Body of pancreas (tissue), 4 donors: ENCODE data around the gene PNKP. TPM values are rescaled to one million over a fixed set of nuclear protein-coding genes. Genes with fewer than 3 reads are reported as not detected.
A peak's percentile ranks its signal among the peaks of the same experiment; 100 is the strongest.

ENCODE experiments used
- ATAC-seq: fragments of 150-250 bp; one replicate; pipeline ENCODE4 v1.9.1; 2016
- DNase-seq, 4 donors: peaks; one replicate each; pipeline ENCODE4 v3.0.0-alpha.2; 2019
- H3K27ac ChIP-seq, 4 donors: fragments of 200-600 bp; sonication (generic); 1 replicate in 3 of 4; 2 replicates in 1 of 4; pipeline versions ENCODE4 v1.5.1 to v1.6.1; 2016 to 2019; ENCODE audit warnings: mild to moderate bottlenecking in 1 of 4, mixed read lengths in 1 of 4, moderate library complexity in 1 of 4
- H3K27me3 ChIP-seq, 2 donors: fragments of 200-600 bp; sonication (generic); one replicate each; pipeline ENCODE4 v1.6.0; 2016; ENCODE audit warnings: mild to moderate bottlenecking in 1 of 2
- H3K36me3 ChIP-seq, 2 donors: fragments of 200-600 bp; sonication (generic); replicated peaks in 1 of 2; 2 replicates each; pipeline ENCODE4 v1.5.1; 2016; ENCODE audit warnings: low read depth in 2 of 2; ENCODE audit not compliant: insufficient read depth in 1 of 2
- H3K4me1 ChIP-seq: fragments of 200-600 bp; sonication (generic); one replicate; pipeline ENCODE4 v1.6.0; 2016
- H3K4me3 ChIP-seq, 2 donors: fragments of 200-600 bp; sonication (generic); 1 replicate in 1 of 2; 2 replicates in 1 of 2; pipeline ENCODE4 v1.5.1; 2016 to 2019
- H3K9me3 ChIP-seq, 3 donors: fragments of 200-600 bp; sonication (generic); 1 replicate in 2 of 3; 2 replicates in 1 of 3; pipeline ENCODE4 v1.5.1; 2016
- CTCF ChIP-seq, 7 experiments: fragments of 450-650 bp in 4 of 7; fragments of 200-600 bp in 3 of 7; sonication (generic) in 3 of 7; IDR thresholded peaks; one replicate each; pipeline ENCODE4 v1.5.1; 2016 to 2019; ENCODE audit warnings: antibody characterized with exemption in 7 of 7
- POLR2A ChIP-seq, 3 donors: fragments of 450-650 bp; IDR thresholded peaks; one replicate each; pipeline ENCODE4 v1.6.1; 2016; ENCODE audit warnings: antibody characterized with exemption in 3 of 3, mild to moderate bottlenecking in 2 of 3
- WGBS, 2 donors: methylation state at CpG; one replicate each; pipeline ENCODE4 v1.1.5; 2017; 5-methylcytosine and 5-hydroxymethylcytosine counted together
- intact Hi-C: fragments of 100-400 bp; cut with DNase I; formaldehyde crosslinking; loops from one replicate; pipeline ENCODE4 v1.15.1; 2023
- total RNA-seq, 2 donors: library from RNA; depleted of rRNA; stranded (reverse); fragments of >200 nt; gene quantifications; one replicate each; pipeline ENCODE4 v1.1.0, GENCODE V29; 2016

Gene PNKP
- total RNA-seq, 2 donors from 2014 or later: 59.7 to 122 TPM

- Histone ChIP-seq H3K27ac (no peak overlapping the region), H3K27me3 (no peaks in the 10 kb centered on the region), H3K9me3 (no peaks in the 10 kb centered on the region), H3K36me3 (peaks cover 24 to 27% of the 10 kb centered on the region in 2 donors), H3K4me1 (peaks cover 9% of the 10 kb centered on the region), H3K4me3 (no peak overlapping the region)
- DNase-seq (no peak), ATAC-seq (no peak)
- no peak for TF ChIP-seq CTCF (IDR thresholded peaks at IDR 0.05)
- no peak for TF ChIP-seq POLR2A (IDR thresholded peaks at IDR 0.05)
- intact Hi-C loops: no loop called here
- 68 to 87% methylated on average over 16 to 23 of the region's 23 CpGs for WGBS, 2 donors
Observed at GRCh38 chr19:49887037-49887664, 19.8 kb upstream of the PNKP start.

GRCh38 chr19:49884760-49885159 is 17.4 kb upstream of the PNKP start:
- Histone ChIP-seq H3K27me3 (no peaks in the 10 kb centered on the region), H3K4me3 (no peak overlapping the region), H3K27ac (no peak overlapping the region), H3K9me3 (no peaks in the 10 kb centered on the region), H3K36me3 (peaks cover 36 to 42% of the 10 kb centered on the region in 2 donors), H3K4me1 (peaks cover 1% of the 10 kb centered on the region)
- DNase-seq (no peak), ATAC-seq (no peak)
- TF ChIP-seq POLR2A (IDR thresholded peaks at IDR 0.05) (no peak), CTCF (IDR thresholded peaks at IDR 0.05) (no peak)
- intact Hi-C loops: no loop called here
- 94 to 100% methylated on average over 2 to 3 of the region's 3 CpGs for WGBS, 2 donors

GRCh38 chr19:49884109-49884508 is 16.7 kb upstream of the PNKP start:
- WGBS, 2 donors: 90 to 97% methylated on average over 6 to 13 of the region's 18 CpGs
- intact Hi-C loops: no loop called here

GRCh38 chr19:49883094-49883493 is 15.7 kb upstream of the PNKP start:
- H3K4me1 ChIP-seq: peaks cover 8% of the 10 kb centered on the region
- 93 to 95% methylated on average over 5 of the region's 5 CpGs for WGBS, 2 donors
- TF ChIP-seq CTCF (IDR thresholded peaks at IDR 0.05) (no peak), POLR2A (IDR thresholded peaks at IDR 0.05) (no peak)
- intact Hi-C loops: no loop called here
- H3K27ac ChIP-seq: no peak overlapping the region
- H3K27me3 ChIP-seq: no peaks in the 10 kb centered on the region
- no peak for DNase-seq
- H3K36me3 ChIP-seq: peaks cover 36 to 42% of the 10 kb centered on the region in 2 donors
- no peak for ATAC-seq
- no peak overlapping the region for H3K4me3 ChIP-seq
- no peaks in the 10 kb centered on the region for H3K9me3 ChIP-seq

More at GRCh38 chr19:49884109-49884508, 16.7 kb upstream of the PNKP start:
- Histone ChIP-seq H3K27me3 (no peaks in the 10 kb centered on the region), H3K36me3 (peaks cover 36 to 42% of the 10 kb centered on the region in 2 donors), H3K27ac (no peak overlapping the region), H3K4me1 (no peaks in the 10 kb centered on the region), H3K4me3 (no peak overlapping the region), H3K9me3 (no peaks in the 10 kb centered on the region)
- DNase-seq (peak in 1 of 4 donors; percentile 11), ATAC-seq (no peak)
- TF ChIP-seq POLR2A (IDR thresholded peaks at IDR 0.05) (no peak), CTCF (IDR thresholded peaks at IDR 0.05) (no peak)

- Histone ChIP-seq H3K36me3 (peaks cover 36 to 42% of the 10 kb centered on the region in 2 donors), H3K27ac (no peak overlapping the region), H3K27me3 (no peaks in the 10 kb centered on the region), H3K4me3 (no peak overlapping the region), H3K4me1 (peaks cover 10% of the 10 kb centered on the region), H3K9me3 (no peaks in the 10 kb centered on the region)
- intact Hi-C loops: no loop called here
- no peak for TF ChIP-seq CTCF (IDR thresholded peaks at IDR 0.05)
- TF ChIP-seq POLR2A (IDR thresholded peaks at IDR 0.05): no peak
- ATAC-seq: no peak
- no peak for DNase-seq
- 95% methylated on average over 12 of the region's 14 CpGs; no CpG with 5 or more reads in 1 of the 2 donors for WGBS, 2 donors
Observed at GRCh38 chr19:49882643-49883042, 15.3 kb upstream of the PNKP start.
